Left renal cortex interstitium (tissue), 4 donors: ENCODE data around the gene HEMK1. TPM values are rescaled to one million over a fixed set of nuclear protein-coding genes. Genes with fewer than 3 reads are reported as not detected.

Experiments used
- DNase-seq, 4 donors: peaks; one replicate each; pipeline ENCODE4 v3.0.0-alpha.2; 2013; ENCODE audit warnings: low read depth in 4 of 4, low spot score in 2 of 4, missing footprints in 1 of 4
- polyA plus RNA-seq, 4 donors: library from polyadenylated mRNA; unstranded; fragments of 120-200 nt; gene quantifications; one replicate each; pipeline ENCODE4 v1.2.1, GENCODE V29; 2013; ENCODE audit not compliant: insufficient read length in 4 of 4

Gene HEMK1
- polyA plus RNA-seq, 4 donors: 18.7 to 32.1 (median 25.6) TPM

DNA sequence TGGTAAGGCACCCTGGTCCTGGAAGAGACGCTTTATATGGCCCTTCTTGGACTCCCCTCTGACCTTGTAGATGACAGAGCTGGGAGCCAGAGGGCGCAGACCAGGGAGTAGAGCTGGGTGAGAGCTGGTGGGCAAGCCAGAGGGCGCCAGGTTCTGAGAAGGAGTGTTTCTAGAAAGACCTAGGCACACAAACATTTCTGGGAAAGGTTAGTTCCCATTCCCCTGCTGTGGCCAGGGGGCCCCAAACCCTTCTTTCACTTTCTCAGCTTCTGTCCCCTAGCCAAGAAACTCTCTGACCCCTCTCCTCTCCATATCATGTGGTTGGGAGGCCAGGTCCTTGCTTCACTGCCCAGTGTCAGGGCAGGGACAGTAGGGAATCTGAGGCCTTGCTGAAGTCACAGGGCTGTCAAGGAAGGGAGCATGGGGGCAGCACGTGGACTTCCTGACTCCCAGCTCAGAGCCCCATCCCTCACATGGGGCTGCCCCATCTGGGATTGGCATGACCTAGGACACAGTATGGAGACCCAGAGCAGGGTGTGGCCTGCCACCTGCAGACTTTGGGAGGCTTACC, 3.6 kb downstream of the HEMK1 start:
- no peak for DNase-seq

DNA sequence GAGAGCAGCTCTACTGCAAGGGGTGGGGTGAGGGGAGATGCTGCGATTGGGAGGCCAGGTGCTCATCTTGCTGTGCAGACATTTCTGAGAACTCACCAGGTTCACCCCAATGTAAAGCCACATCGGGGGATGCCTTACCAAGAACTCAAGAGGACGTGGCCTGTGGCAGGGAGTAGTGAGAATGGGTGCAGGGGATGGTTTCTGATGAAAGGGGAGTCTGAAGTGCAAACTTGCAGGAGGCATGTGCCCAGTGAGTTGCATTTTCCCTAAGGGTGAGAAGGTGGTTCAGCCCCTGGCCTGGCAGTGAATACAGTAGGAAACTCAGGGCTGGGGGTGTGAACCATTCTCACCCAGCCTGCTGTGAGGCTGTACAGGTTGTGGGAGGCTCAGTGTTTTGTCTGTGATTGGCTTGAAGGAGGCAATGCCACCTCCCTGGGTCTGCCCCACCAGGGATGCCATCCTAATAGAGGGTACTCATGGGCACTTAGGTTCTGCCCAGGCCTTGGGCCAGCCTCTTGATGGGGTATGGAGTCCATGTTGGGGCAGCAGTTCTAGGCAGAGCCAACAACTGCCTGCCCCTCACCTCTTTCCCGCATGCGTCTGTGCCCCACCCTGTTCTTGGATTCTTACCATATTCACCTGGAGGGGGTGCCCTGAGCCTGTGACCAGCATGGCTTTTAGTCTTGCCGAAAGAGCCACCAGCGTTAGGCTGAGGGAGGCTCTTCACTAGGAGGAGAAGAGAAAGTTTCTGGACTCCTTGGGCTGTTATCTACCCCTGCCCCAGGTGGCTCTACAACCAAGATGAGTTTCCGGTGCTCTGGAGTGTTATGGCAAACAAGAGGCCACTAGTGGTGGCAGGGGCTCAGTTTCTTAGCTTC, 4.5 kb downstream of the HEMK1 start:
- no peak for DNase-seq

DNA sequence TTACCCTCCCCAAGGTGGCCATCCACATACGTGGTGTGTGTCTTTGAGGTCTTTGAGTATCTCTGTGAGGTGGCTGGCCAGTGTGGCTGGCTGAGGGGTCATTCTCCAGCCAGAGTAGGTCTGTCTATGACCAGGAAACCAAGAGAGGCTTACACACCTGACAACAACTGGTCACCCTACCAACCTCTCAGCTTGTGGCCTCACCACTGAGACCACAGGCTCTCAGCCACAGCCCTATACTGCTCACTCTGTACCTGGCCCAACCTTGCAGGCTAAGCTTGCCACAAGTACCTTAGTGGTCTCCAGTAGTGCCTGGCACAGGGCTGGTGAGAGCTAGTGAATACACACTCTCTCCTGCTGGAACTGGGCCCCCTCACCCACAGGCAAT, 5.1 kb downstream of the HEMK1 start:
- DNase-seq: no peak

DNA sequence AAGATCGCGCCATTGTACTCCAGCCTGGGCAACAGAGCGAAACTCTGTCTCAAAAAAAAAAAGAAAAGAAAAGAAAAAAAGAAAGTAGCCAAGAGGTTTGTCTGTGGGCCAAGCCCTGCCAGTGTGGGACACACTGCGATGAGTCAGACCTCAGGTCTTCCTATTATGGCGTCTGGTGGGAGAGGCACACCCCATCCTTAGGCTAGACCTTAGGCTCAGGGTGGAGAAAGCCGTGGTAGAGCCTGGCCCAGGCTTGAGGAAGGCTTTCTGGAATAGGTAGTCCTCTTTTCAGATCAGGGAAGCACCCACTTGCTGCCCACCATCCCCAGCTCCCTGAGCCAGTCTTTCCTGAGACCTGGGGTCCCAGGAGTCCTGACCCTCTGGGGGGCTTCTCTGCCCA, 6.0 kb downstream of the HEMK1 start:
- no peak for DNase-seq

DNA sequence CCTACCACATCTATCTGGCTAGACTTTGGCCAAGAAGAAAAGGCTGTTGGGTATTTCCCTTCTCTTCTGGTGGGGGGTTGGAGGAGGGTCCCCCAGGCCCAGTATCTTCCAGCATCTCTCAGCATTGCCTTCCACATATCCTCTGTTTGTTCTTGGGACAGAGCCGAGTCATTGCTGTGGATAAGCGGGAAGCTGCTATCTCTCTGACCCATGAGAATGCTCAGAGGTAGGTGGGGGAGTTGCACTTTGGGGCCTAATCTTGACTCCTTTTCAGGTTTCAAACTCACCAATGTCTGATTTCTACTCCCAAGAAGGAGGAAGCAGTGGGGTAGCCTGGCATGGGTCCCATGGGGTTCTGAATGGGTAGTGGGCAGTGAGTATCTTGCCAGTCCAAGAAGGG, 8.0 kb downstream of the HEMK1 start:
- no peak for DNase-seq

DNA sequence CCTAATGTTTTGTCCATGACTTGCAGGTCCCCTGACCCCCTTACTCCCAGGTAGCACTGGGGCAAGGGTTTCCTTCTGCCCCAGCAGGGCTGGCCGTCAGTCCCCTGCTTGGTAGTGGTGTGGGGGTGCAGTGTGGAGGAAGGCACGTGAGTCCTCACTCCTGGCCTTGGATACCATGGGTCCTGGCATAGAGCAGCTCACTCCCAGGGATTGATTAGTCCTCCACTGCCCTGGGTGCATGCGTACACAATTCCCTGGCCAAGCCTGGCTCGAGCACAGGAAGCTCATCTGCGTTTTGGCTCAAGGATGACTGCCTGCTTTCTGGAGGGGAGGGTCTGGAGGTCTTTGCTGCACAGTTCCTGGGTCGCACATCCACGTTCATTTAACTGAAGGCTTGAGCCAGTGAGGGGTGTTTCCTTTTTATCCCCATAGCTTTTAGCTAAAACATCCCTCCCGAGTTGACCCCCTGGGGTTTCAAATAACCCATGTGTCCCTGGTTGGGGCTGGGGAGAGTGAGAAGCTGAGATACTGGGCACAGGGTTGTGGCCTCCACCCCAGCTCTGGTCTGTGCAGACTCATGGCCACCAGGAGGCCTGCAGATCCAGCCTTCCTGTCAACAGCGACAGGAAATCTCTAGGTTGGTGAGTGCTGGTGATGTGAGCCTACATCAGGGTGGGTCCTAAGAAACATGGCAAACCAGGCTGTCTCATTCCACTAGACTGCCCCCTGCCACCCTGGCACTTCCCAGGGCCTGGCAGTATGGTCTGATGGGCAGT, 11.5 kb downstream of the HEMK1 start:
- no peak for DNase-seq

DNA sequence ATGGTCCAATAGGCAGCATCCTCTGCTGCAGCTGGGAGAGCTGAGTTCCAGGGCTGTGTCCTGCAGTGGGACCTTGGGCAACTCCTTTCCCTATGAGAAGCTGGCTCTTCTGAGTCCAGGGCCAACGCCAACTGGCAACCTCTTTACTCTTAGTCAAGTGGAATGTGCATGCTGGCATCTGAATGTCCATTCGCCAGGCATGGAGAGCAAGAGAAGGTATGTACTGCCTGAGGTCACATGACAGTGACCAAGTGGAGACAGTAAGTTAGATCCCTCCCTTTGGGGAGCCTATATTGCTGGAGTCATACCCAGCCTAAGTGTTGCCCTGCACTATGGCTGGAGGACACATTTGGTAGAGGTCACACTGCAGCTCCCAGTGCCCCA, 12.1 kb downstream of the HEMK1 start:
- DNase-seq: no peak

DNA sequence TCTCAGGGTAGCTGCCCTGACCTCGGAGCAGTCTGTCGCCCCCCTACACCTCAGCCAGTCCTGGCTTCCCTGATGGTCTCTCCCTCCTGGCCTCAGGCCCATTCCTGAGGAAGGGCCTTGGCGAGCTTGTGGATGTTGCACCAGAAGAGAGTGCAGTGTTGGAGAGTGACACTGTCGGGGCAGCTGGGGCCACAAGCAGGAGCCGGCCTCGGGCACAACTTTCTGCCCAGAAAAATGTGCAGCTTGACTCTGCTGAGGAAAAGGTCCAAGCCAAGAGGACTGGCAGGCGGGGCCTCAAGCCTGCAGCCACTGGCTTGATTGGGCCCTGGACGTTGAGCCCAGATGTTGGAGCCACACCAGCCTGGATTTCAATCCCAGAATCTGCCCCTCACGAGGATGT, 12.8 kb downstream of the HEMK1 start:
- DNase-seq: no peak

DNA sequence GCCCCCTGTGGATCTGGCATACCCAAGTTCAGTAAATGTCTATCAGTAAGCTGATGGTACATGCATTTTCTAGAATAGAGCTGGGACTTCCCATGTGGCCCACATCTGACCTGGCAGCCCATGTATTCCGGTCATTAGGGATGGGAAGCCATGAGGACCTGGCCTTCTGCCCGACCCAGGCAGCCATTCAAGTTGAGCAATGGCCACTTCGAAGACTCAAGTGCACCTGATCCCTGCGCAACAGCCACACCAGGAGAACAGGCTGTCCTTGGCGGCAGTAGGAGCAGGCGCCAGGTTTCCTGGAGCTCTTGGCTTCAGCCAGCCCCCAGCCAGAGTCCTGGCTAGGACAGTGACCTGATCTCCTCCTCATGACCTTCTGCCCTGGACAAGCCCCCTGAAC, 14.6 kb downstream of the HEMK1 start:
- DNase-seq: no peak

DNA sequence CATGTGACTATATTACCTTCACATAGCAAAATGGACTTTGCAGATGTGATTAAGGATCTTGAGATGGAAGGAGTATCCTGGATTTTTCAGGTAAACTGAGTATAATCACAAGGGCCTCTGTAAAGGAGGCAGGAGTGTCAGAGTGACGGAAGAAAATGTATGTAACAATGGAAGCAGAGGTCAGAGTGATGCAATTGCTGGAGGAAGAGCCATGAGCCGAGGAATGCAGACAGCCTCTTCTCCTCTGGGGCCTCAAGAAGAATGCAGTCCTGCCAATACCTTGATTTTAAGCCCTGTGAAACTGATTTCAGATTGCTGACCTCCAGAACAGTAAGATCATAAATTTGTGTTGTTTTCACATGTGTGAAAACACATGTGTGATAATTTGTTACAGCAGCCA, 15.1 kb downstream of the HEMK1 start:
- DNase-seq: no peak

DNA sequence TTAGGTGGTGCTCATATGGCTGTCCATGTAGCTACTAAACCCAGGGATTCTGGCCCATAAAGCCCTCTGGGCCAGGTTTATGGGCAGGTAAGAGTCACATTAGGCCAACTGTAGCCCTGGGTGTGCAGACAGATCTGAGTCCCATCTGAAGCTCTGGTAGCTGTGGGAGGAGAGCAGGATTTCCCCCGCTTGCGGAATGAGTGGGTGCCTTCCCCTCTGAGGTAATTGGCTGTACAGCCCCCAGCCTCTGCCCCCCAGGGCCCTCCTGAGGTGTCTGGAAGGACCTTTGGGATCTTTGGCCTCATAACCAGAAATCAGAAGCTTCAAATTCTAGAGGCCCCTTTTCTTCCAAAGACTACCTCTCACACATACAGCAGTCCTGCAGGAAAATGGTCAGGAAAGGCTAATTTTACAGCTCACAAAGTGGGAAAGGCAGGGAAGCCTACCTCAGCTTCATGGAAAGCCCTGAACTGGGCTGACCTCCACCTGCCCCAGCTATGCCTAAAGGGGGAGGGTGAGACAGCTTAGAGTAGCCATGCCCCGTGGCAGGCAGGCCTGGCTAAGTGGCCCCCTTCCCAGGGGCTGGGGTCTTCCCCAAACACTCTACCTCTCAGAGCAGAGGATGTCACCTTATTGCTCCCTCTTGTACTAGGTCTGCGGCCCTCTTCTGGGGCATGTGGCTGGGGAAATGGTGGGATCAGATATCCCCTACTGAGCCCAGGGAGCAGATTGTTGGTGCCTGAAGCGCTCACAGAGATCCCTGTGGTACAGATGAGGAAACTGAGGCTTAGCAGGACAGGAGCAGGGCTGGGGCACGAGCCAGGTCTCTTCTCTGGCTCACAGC, 16.8 kb downstream of the HEMK1 start:
- no peak for DNase-seq

DNA sequence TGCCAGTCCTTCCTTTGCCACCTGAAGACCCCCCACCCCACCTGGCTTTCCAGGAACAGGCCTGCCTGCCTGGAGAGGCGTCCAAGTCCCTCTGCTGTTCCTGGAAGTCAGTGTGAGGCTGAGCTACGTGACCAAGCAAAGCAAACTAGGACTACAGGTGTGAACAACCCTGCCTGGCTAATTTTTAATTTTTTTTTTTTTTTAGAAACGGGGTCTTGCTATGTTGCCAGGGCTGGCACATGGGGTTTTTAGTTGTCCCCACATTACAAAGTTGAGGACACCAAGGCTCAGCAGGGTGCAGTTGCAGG, 17.4 kb downstream of the HEMK1 start:
- DNase-seq: no peak

DNA sequence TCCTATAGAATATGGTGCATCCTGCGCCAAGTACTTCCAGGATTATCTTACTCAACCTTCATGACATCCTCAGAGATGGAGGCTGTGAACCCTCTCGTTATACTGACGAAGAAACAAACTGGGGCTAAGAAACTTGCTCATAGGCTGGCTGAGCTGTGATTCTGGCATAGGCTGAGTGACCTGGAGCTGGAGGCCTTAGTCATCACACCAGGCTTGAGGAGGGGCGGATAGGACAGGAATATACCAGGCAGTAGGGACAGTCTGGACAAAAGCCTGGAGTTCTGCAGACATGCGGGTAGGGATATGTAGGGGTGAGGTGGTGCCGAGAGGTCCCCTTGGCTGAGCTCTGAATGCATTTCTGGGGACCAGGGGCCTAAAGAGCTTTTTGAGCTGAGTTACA, 18.1 kb downstream of the HEMK1 start:
- DNase-seq: no peak

DNA sequence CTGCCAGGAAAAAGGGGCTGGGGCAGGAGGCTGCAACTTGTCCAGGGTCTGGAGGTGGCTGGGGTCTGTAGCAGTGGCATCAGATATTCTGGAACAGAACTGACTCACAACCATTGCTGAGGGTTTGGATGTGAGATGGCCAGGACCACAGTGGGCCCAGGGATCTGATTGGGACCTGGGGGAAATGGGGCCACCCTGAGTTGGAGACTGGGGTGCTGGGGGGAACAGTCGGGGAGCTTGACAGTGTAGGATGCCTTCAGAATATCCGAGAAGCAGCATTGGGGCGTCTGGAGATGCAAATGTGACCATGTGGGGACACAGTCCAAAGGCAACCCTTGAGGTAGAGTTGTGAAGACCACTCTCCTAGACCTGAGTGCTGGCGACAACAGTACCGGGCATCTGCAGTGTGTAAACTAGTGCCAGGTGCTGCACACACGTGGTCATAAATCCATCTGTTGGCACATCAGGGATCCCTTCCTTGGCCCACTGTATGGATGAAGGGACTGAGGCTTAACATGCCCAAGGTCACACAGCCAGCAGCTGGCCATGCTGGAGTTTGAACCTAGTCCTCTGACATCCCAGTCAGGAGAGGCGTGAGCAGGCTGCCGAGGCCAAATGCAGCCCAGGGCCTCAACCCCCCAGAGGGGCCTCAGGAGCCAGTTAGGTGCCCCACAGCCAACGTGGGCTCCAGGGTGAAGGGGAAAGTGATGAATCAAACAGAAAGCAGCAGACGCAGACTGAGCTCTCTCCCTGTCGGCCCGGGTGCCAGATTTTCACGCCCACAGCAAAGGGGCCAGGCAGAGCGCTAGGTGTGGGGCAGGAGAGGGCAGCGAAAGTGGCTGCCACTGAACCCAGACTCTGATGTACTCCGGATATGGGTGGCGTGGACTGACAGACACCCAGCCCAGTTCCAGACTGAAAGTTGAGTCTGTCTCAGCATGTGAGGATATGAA, 18.8 kb downstream of the HEMK1 start:
- DNase-seq: no peak

DNA sequence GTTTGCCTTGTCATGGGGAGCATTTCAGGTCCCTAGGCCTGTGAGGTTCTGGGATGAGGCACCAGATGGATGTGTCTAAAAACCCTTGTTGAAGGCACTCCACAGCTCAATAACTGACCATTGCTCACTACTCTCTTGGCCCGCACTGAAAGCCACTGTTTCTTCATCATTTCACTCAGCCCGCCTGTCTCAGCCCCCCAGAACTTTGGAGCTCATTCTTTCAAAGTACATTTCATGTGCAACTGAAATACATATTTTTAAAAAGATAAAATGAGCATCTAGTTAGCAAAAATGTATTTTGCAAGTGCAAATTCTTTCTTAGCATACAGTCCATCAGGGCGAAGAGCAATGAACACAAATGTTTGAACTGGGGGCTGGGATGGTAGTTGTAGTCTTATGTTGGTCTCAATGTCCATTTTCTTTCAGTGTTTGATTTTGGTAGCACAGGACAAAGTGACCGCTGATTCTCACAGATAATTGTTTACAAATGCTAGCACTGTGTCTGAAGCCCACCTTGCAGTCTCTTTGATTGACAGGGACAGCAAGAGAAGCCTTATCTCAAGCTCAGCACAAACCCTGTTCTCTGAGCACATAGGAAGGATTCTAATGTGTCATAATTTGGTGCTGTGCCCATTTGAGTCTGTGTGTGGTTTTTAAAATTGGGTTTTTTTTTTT, 19.6 kb downstream of the HEMK1 start:
- no peak for DNase-seq

DNA sequence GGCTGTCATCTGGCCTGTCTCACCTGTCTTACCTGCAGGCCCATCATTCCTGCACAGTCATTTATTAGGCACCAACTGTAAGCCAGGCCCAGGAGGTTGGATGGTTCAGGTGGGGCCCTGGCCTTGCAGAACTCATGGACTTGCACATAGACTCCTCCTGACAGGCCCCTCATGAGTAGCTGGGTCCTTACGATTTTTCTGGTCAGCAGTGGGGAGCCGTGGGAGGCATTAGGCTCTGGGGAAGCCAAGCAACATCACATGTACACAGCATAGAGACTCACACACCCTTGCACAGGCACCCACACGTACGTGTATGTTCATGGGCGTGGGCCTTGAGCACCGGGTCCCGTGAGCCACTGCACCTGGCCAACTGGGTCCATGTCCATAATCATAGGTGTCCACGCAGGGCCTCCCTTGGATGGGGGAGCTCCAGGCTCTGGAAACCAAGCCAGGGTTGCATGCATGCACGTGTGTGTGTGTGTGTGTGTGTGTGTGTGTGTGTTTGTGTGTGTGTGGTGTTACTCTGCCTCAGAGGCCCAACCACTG, 21.9 kb downstream of the HEMK1 start:
- DNase-seq: no peak

DNA sequence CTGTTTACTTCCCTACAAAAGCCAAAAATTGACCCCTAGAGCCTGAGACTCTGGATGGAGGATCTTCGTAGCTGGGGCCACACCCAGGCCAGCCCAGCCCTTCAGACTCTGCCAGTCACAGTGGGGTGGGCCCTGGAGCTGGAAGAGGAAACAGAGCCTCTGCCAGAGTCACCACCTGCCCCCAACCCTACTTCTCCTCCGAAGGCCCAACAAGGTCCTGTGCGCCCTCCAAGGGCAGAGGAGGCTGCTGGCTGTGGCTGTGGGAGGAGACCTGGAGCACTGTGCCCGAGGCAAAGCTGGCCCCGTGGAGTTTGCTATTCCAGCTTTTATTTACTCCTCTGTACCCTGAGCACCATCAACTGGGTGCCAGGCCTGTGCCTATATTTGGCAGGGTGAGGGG, 23.2 kb downstream of the HEMK1 start:
- DNase-seq: no peak

DNA sequence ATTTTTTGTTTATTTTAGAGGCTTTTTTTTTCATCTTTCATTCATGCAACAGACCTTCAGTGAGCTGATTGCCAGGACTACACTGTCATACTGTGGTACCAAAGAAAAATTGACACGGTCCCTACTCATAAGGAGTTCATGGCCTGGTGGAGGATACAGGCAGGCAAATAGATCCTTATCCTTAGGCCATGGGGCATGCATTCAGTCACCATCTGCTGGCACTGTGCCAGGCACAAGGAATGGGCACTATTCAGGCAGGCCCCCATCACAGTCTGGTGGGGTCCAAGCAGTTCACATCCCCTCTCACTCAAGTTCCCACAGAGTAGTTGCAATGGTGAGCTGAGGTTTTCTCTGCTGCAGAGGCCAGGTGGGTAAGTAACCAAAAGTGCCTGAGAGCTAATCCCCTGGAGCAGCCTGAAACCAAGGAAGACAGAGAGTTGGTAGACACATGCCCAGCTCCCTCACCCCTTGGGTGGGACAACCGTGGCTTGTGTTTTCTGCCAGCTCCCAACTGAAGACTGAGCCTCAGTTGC, 25.0 kb downstream of the HEMK1 start:
- DNase-seq: no peak
